ENCODE measurements around the gene METTL8.

Gene METTL8

DNA sequence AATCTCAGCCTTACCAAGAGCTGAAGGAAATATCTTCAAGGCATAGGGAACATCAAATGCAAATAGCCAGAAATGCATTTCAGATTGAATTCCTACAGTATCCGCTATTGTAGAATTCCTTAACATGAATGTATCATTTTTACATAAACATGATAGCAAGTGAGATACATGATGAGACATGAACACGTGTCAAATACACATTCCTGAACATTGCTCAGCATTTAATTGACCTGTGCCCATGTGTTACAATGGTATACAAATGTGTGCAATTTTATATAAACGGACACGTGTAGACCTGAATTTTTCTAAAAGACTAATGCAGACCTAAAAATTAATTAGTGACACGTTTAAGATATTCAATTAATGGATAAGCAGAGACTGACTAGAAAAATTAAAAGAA is 140.1 kb downstream of the METTL8 start:
- Mint-ChIP-seq H3K27ac (no peak overlapping the region), H3K4me1 (no peaks in the 10 kb centered on the region), H3K27me3 (no peaks in the 10 kb centered on the region), H3K9me3 (peaks cover 6% of the 10 kb centered on the region in 2 donors), H3K4me3 (no peak overlapping the region)
- ATAC-seq (no peak), DNase-seq (no peak)

GRCh38 chr2:171289991-171290390 is 143.8 kb downstream of the METTL8 start:
- H3K27me3 Mint-ChIP-seq, result peaks cover 10% of the 10 kb centered on the region
- ATAC-seq, result no peak
- H3K4me1 Mint-ChIP-seq, result no peaks in the 10 kb centered on the region
- no peak overlapping the region for H3K27ac Mint-ChIP-seq
- peaks cover 5 to 6% of the 10 kb centered on the region in 2 donors for H3K9me3 Mint-ChIP-seq
- no peak overlapping the region for H3K4me3 Mint-ChIP-seq
- DNase-seq, result no peak

DNA sequence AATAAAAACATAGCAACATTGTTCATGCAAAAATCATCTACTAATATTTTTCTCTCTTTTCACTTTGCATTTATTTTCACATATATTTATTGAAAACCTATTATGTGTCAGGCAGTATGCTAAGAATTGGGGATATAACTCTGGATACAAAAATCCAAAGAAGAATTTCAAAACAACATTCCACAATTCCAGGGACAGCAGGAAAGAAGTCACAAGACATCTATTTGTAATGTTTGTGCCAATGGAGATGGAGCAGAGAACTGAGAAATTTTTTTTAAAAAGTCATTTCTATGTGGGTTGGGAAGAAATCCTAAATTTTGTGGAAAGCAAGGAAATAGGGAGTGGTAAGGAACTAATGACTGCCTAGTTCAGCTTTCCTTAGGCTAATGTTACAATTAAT is 144.5 kb downstream of the METTL8 start:
- Mint-ChIP-seq H3K27ac (no peak overlapping the region), H3K4me1 (no peaks in the 10 kb centered on the region), H3K27me3 (peaks cover 10% of the 10 kb centered on the region), H3K9me3 (no peaks in the 10 kb centered on the region), H3K4me3 (no peak overlapping the region)
- ATAC-seq (no peak), DNase-seq (no peak)

DNA sequence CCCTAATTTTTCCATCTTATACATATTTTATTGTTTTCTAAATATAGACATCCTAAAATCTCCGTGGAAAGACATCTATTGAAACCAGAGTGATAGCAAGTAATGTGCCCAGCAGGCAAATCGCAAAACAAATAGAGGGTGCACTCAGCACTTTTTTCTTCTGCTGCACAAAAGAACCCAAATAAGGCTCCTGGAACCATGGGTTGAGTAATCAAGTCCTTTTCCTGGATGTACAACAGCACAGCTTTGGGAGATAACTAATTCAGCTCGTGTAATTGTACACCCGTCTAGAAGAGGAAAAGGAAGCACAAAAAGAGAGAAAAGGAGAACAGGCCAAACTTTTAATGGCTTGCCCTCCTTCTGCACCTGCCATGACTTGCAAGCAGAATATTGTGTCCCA is 146.2 kb downstream of the METTL8 start:
- no peaks in the 10 kb centered on the region for H3K9me3 Mint-ChIP-seq

GRCh38 chr2:171287036-171287571 is 146.7 kb downstream of the METTL8 start:
- peaks cover 10% of the 10 kb centered on the region for H3K27me3 Mint-ChIP-seq
- no peak for DNase-seq
- H3K4me3 Mint-ChIP-seq, result no peak overlapping the region
- ATAC-seq, result no peak
- no peaks in the 10 kb centered on the region for H3K4me1 Mint-ChIP-seq
- H3K9me3 Mint-ChIP-seq, result no peaks in the 10 kb centered on the region
- peak overlapping the region in 1 of 2 donors; percentile 69 for H3K27ac Mint-ChIP-seq

More for the DNA sequence above, 146.2 kb downstream of the METTL8 start:
- no peak for ATAC-seq
- Mint-ChIP-seq H3K27me3 (peaks cover 10% of the 10 kb centered on the region), H3K4me1 (no peaks in the 10 kb centered on the region), H3K27ac (peak overlapping the region in 1 of 2 donors; percentile 69), H3K4me3 (no peak overlapping the region)
- no peak for DNase-seq

DNA sequence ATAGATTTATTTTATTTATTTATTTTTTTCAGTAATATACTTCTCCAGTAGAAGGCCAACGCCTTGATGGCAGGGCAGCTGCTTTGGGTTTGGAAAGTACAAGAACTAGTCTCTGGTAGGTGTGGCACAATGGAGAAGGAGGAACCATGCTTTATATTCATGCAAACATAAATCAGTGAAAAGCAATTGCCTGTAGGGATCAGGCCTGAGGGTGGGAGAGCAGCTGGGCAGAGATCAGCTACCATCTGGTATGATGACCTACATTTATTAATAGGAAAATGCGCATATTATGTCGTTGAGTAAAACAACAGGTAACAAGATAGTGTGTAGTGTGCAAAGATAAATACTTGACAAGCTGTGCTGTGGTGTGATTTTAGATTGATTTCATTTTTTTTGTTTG is 152.7 kb downstream of the METTL8 start:
- H3K9me3 Mint-ChIP-seq, result peaks cover 0 to 8% of the 10 kb centered on the region in 2 donors
- H3K27me3 Mint-ChIP-seq, result no peaks in the 10 kb centered on the region
- no peak overlapping the region for H3K4me3 Mint-ChIP-seq
- no peak overlapping the region for H3K27ac Mint-ChIP-seq
- H3K4me1 Mint-ChIP-seq, result no peaks in the 10 kb centered on the region
- DNase-seq (no peak), ATAC-seq (no peak)

- no peak overlapping the region for H3K27ac Mint-ChIP-seq
- DNase-seq (no peak), ATAC-seq (no peak)
- no peak overlapping the region for H3K4me3 Mint-ChIP-seq
- no peaks in the 10 kb centered on the region for H3K27me3 Mint-ChIP-seq
- H3K9me3 Mint-ChIP-seq, result peaks cover 0 to 8% of the 10 kb centered on the region in 2 donors
- no peaks in the 10 kb centered on the region for H3K4me1 Mint-ChIP-seq
Observed at GRCh38 chr2:171279983-171280790, 153.6 kb downstream of the METTL8 start.

DNA sequence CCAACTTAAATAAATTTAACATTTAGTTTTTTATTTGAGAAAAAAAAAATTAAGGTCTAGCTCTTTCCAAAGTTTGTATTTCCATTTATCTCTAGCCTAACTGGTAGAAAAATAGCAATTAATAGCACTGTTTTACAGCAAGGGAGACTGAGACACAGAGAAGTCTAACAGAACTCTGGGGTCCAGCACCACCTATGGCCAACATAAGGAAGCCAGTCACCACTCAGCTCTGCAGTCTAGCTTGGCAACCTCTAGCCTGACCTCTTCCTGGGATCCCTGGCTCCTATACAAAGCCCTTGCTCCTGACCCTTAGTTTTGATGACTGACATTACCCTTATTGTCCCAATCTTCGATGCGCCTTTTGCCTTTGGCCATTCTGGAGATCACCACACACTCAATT is 159.0 kb downstream of the METTL8 start:
- Mint-ChIP-seq H3K27me3 (no peaks in the 10 kb centered on the region), H3K9me3 (peaks cover 0 to 8% of the 10 kb centered on the region in 2 donors), H3K27ac (no peak overlapping the region), H3K4me1 (no peaks in the 10 kb centered on the region), H3K4me3 (no peak overlapping the region)
- no peak for ATAC-seq
- DNase-seq, result no peak

DNA sequence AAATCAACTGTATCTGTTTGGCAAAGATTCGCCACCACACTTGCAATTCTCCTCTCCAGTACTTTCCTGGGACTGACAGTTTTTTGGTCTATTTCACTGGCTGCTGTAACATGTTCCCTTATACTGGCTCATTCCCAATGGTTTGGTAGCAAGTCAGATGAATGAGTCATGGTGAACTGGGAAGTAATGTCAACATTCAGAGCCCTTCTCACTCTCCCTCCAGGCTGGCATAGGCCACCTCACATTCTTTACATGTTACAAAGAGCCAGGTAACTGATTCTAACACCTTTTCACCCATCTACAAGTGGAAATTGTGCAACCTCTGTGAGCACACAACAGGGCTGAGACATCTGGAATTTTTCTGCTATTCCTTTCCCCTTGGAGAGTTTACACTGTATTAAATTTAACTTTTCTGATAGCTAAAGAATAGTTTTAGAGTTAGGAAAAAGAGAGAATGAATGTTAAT is 161.8 kb downstream of the METTL8 start:
- Mint-ChIP-seq H3K27ac (no peak overlapping the region), H3K4me1 (no peaks in the 10 kb centered on the region), H3K4me3 (no peak overlapping the region), H3K9me3 (no peaks in the 10 kb centered on the region), H3K27me3 (no peaks in the 10 kb centered on the region)
- no peak for DNase-seq
- no peak for ATAC-seq

DNA sequence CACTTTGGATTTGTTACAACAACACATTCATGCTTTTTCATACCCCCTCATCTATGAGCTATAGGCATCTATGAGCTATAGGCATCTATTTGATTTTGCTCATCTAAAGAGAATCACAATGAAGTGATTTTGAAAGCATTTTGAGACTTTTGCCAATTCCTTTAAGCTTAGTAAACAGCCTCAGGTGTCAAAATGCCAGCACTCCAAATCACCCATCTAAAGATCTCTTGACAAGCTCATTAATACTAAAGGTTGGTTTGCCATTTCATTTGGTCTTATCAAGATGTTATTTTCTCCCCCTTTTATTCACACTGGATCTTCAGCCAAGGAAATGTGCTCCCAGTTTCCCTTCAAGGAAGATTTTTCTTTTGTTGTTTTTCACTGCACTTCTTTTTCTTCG is 162.4 kb downstream of the METTL8 start:
- H3K9me3 Mint-ChIP-seq, result no peaks in the 10 kb centered on the region
- no peaks in the 10 kb centered on the region for H3K27me3 Mint-ChIP-seq
- H3K4me3 Mint-ChIP-seq, result no peak overlapping the region
- no peak overlapping the region for H3K27ac Mint-ChIP-seq
- DNase-seq (no peak), ATAC-seq (no peak)
- no peaks in the 10 kb centered on the region for H3K4me1 Mint-ChIP-seq

DNA sequence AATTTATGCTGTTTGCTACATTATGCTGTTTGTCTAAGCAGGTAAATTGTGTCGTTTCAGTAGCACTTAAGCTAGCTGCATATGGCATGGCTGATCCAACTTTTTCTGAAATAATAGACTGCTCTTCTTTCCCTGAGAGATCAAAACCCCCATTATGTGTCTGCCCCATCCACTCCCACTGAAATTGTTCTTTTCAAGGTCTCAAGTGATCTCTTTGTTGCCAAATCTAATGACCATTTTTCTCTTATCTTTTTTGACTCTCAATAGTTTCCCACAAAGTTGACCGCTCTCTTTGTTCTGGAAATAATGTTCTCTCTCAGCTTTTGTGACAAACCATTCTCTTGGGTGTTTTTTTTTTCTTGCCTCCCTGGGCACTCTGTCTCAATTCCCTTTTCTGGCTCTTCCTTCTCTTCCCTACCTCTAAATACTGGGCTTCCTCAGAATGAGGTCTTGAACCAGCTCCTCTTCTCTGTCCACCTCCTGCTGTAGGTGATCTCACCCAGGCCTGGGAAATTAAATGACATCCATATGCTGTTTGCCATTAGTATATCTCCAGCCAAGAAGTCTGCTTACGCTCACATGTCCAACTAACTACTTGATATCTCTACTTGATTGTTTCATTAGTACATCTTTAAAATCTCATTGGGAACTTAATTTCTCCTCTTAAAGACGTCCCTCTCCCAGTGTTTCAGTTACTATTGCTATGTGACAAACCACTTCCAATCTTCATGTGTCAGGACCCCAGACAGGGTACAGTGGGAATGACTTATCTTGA is 165.7 kb downstream of the METTL8 start:
- ATAC-seq (no peak), DNase-seq (no peak)
- Mint-ChIP-seq H3K4me3 (no peak overlapping the region), H3K9me3 (no peaks in the 10 kb centered on the region), H3K27me3 (no peaks in the 10 kb centered on the region), H3K4me1 (peaks cover 7% of the 10 kb centered on the region), H3K27ac (no peak overlapping the region)

Data from stimulated activated naive CD8-positive, alpha-beta T cell treated with anti-CD3 and anti-CD28 coated beads, Interleukin-15, amount 100 ng/mL, for 72 hours (primary cell).